Measurements from ENCODE around the gene AHI1. TPM values are rescaled to one million over a fixed set of nuclear protein-coding genes. Genes with fewer than 3 reads are reported as not detected.

The AHI1 gene
- total RNA-seq, 1 experiment from 2014 or later: 11.3 TPM

- Mint-ChIP-seq H3K4me1 (ENCODE audit: low read depth, unreplicated experiment) (peaks cover 7% of the 10 kb centered on the region), H3K4me3 (ENCODE audit: unreplicated experiment) (no peak overlapping the region), H3K9me3 (ENCODE audit: unreplicated experiment) (no peaks in the 10 kb centered on the region), H3K36me3 (ENCODE audit: insufficient read depth, unreplicated experiment) (no peaks in the 10 kb centered on the region), H3K27ac (ENCODE audit: unreplicated experiment) (no peak overlapping the region), H3K27me3 (ENCODE audit: insufficient read depth, unreplicated experiment) (no peaks in the 10 kb centered on the region)
- Histone ChIP-seq H3K9me3 (no peaks in the 10 kb centered on the region), H3K4me1 (no peaks in the 10 kb centered on the region), H3K27me3 (replicated peaks; ENCODE audit: control insufficient read depth, insufficient read depth, low read length) (no peaks in the 10 kb centered on the region), H3K4me3 (ENCODE audit: low read depth, low read length) (no peak overlapping the region), H3K36me3 (ENCODE audit: control insufficient read depth, insufficient read depth, low read length) (no peaks in the 10 kb centered on the region)
- TF ChIP-seq, protein P1, sequence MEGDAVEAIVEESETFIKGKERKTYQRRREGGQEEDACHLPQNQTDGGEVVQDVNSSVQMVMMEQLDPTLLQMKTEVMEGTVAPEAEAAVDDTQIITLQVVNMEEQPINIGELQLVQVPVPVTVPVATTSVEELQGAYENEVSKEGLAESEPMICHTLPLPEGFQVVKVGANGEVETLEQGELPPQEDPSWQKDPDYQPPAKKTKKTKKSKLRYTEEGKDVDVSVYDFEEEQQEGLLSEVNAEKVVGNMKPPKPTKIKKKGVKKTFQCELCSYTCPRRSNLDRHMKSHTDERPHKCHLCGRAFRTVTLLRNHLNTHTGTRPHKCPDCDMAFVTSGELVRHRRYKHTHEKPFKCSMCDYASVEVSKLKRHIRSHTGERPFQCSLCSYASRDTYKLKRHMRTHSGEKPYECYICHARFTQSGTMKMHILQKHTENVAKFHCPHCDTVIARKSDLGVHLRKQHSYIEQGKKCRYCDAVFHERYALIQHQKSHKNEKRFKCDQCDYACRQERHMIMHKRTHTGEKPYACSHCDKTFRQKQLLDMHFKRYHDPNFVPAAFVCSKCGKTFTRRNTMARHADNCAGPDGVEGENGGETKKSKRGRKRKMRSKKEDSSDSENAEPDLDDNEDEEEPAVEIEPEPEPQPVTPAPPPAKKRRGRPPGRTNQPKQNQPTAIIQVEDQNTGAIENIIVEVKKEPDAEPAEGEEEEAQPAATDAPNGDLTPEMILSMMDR (IDR thresholded peaks at IDR 0.05; ENCODE audit: insufficient read depth in 1 of 2, low read depth in 1 of 2, low read length in 1 of 2, severe bottlenecking in 1 of 2, unreplicated experiment in 1 of 2): no peak
- no peak for DNase-seq
- intact Hi-C loops (cut with micrococcal nuclease; ENCODE audit: unreplicated experiment): no loop called here
- CTCF ChIA-PET: no interaction called here
- no TSS peak for BruUV-seq (replicated peaks)
- POLR2A ChIA-PET: no interaction called here
Observed at GRCh38 chr6:135298455-135298854, 199.1 kb downstream of the AHI1 start.

DNA sequence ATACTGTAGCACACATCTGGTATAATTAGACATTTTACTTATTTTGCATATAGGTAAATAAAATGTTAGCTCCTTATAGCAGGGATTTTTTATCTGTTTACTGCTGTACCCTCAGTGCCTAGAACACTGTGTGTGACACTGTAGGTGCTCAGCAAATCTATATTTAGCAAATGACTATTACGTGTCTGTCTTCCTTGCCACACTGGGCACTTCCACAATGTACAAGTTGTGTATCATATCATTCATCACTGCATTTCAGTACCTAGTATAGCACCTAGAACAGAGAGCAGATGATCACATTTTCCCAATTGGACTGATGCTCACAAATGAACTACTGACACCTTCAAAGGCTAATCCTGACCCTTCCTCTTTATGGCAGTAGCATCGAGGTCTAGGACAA is 200.8 kb downstream of the AHI1 start:
- TF ChIP-seq, protein P1 (IDR thresholded peaks at IDR 0.05; ENCODE audit: insufficient read depth in 1 of 2, low read depth in 1 of 2, low read length in 1 of 2, severe bottlenecking in 1 of 2, unreplicated experiment in 1 of 2): no peak
- no TSS peak for BruUV-seq (replicated peaks)
- Histone ChIP-seq H3K36me3 (ENCODE audit: control insufficient read depth, insufficient read depth, low read length) (no peaks in the 10 kb centered on the region), H3K4me1 (peaks cover 6% of the 10 kb centered on the region), H3K9me3 (no peaks in the 10 kb centered on the region), H3K27me3 (replicated peaks; ENCODE audit: control insufficient read depth, insufficient read depth, low read length) (no peaks in the 10 kb centered on the region), H3K4me3 (ENCODE audit: low read depth, low read length) (no peak overlapping the region)
- no peak for DNase-seq
- ChIA-PET POLR2A (no interaction called here), CTCF (no interaction called here)
- Mint-ChIP-seq H3K4me1 (ENCODE audit: low read depth, unreplicated experiment) (peaks cover 7% of the 10 kb centered on the region), H3K27ac (ENCODE audit: unreplicated experiment) (no peak overlapping the region), H3K4me3 (ENCODE audit: unreplicated experiment) (no peak overlapping the region), H3K27me3 (ENCODE audit: insufficient read depth, unreplicated experiment) (no peaks in the 10 kb centered on the region), H3K9me3 (ENCODE audit: unreplicated experiment) (no peaks in the 10 kb centered on the region), H3K36me3 (ENCODE audit: insufficient read depth, unreplicated experiment) (no peaks in the 10 kb centered on the region)
- intact Hi-C loops (cut with micrococcal nuclease; ENCODE audit: unreplicated experiment): no loop called here

DNA sequence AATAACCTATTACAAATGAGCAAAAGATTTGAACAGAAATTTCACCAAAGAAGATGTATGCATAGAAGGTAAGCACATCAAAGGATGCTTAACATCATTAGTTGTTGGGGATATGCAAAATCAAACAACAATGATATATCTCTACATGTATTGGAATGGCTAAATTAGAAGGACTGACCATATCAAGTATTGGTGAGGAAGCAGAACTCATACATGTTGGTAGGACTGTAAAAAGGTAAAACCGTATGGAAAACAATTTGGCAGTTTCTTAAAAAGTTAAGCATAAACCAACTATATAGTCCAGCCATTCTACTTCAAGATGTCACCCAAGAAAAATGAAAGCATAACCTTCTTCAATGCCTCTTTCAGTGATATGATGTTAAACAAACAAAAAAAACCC is 202.5 kb downstream of the AHI1 start:
- no peaks in the 10 kb centered on the region for H3K27me3 Mint-ChIP-seq (ENCODE audit: insufficient read depth, unreplicated experiment)
- no TSS peak for BruUV-seq (replicated peaks)

More for the DNA sequence above, 202.5 kb downstream of the AHI1 start:
- peaks cover 15% of the 10 kb centered on the region for H3K4me1 ChIP-seq
- intact Hi-C loops (cut with micrococcal nuclease; ENCODE audit: unreplicated experiment): no loop called here
- Mint-ChIP-seq H3K4me3 (ENCODE audit: unreplicated experiment) (no peak overlapping the region), H3K9me3 (ENCODE audit: unreplicated experiment) (no peaks in the 10 kb centered on the region), H3K4me1 (ENCODE audit: low read depth, unreplicated experiment) (peaks cover 7% of the 10 kb centered on the region), H3K27ac (ENCODE audit: unreplicated experiment) (no peak overlapping the region), H3K36me3 (ENCODE audit: insufficient read depth, unreplicated experiment) (no peaks in the 10 kb centered on the region)
- DNase-seq: no peak
- H3K4me3 ChIP-seq (ENCODE audit: low read depth, low read length): no peak overlapping the region
- TF ChIP-seq, protein P1 (IDR thresholded peaks at IDR 0.05; ENCODE audit: insufficient read depth in 1 of 2, low read depth in 1 of 2, low read length in 1 of 2, severe bottlenecking in 1 of 2, unreplicated experiment in 1 of 2): no peak
- POLR2A ChIA-PET: no interaction called here
- H3K27me3 ChIP-seq (replicated peaks; ENCODE audit: control insufficient read depth, insufficient read depth, low read length): no peaks in the 10 kb centered on the region
- CTCF ChIA-PET: no interaction called here
- H3K36me3 ChIP-seq (ENCODE audit: control insufficient read depth, insufficient read depth, low read length): no peaks in the 10 kb centered on the region
- no peaks in the 10 kb centered on the region for H3K9me3 ChIP-seq

Measured in Caco-2 (cell line).